Fibroblast of skin of right biceps (primary cell): ENCODE results near the gene ZNF701.
"Not testable (repeated sequence)": the region's sequence is repeated elsewhere in the genome, so short reads cannot be mapped to it uniquely, and the experiment has no call there.

ENCODE experiments used
- DNase-seq: peaks from one replicate; pipeline ENCODE4 v3.0.0-alpha.2; 2013

Gene ZNF701

DNA sequence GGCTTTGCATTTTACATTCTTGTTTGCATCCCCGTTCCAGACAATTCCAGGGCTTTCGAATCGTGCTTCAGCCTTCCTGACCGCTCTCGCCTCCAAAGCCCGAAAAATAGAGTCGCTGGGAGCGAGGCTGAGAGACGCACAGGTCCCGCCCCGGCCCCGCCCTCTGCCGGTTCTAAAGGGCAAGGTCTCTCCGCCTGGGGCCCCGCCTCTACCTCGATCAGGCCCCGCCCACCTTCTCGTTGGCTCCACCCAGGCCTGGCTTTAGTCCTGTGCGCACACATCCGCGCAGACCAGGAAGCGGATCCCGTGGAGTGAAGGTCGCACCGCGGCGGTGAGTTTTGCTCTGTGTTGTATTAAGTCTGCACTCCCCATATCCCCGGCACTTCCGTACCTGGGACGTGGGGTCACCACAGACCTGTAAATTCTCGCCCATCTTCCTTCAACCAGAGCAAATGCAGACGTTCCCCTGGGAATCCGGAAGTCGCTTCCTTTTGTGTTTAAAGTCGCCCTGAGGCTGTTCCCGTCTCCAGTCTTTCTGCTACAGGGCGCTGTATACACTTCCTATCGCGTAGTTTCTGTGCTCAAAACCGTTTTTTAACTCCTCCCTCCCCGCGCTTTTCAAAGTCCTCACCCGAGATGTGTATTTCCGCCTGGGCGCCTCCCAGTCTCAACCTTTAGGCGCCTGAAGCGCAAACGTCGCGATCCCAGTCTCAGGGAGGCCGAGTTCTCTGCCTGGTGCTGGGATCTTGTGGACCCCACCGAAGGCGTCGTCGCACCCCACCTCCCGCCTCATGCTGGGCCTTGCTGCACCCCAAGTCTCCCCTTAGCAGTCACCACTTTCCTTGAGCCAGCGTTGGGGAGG is at the start of gene ZNF701:
ZNF701 (plus strand) TSS at position 288 of the 862 bp plus-strand sequence. CDS start 3,861 bp downstream, outside the sequence.
- DNase-seq, result peak; percentile 92

DNA sequence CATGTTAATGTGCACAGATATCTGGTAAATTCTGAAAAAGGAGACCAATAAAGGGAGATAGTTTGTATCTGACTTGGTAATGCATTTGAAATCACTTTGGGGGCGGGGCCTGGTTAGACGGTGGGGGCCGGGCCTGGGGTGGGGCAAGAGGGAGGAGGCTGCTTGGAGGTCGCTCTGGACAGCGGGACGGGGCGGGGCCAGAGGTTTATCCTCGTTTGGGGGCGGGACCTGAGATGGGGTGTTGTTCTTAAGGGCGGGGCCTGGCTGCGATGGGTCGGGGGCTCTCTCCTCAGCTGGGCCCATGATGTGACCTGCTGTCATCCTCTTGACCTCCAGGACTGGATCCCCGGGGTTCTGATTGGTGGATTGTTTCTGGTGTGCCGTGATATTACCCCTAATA is 47.5 kb upstream of the ZNF701 start:
- DNase-seq, result no peak

DNA sequence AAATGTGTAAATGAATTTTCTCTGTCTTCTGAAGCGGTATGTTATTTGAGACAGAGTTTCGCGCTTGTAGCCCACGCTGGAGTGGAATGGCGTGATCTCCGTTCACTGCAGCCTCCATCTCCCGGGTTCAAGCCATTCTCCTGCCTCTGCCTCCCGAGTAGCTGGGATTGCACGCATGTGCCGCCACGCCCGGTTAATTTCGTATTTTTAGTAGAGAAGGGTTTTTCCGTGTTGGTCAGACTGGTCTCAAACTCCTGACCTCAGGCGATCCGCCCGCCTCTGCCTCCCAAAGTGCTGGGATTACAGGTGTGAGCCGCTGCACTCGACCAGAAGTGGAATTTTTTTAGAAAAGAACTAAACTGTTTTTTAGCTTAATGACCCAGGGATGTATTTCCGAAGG is 46.0 kb upstream of the ZNF701 start:
- no peak for DNase-seq

DNA sequence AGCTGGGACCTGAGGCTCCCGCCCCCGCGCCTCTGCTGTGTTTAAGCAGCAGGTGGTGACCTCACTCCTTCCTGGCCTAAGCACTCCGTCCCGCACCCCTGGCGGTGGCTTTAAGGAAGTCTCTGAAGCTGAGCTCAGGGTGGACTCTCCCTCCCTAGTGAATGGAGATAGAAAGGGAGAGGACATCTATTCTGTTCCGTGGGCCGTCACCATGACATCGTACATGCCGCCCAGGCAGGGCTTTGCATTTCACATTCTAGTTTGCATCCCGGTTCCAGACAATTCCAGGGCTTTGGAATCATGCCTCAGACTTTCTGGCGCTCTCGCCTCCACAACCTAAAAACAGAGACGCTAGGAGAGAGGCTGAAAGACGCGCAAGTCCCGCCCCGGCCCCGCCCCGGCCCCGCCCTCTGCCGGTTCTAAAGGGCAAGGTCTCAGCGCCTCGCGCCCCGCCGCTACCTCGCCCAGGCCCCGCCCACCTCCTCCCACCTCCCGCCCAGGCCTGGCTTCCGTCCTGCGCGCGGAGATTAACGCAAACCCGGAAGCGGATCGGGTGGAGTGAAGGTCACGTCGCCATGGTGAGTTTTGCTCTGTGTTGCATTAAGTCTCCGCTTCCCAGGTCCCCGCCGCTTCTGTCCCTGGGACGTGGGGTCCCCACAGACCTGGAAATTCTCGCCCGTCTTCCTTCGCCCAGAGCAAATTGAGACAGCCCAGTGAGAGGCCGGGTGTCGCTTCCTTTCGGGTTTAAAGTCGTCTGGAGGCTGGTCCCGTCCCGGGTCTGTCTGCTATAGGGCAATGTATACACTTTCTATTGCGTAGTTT is 42.7 kb upstream of the ZNF701 start, which contains the start of gene ZNF808:
ZNF808 (plus strand) TSS at position 535 of the 822 bp plus-strand sequence. CDS start 15,617 bp downstream, outside the sequence.
- DNase-seq, result peak; percentile 90

DNA sequence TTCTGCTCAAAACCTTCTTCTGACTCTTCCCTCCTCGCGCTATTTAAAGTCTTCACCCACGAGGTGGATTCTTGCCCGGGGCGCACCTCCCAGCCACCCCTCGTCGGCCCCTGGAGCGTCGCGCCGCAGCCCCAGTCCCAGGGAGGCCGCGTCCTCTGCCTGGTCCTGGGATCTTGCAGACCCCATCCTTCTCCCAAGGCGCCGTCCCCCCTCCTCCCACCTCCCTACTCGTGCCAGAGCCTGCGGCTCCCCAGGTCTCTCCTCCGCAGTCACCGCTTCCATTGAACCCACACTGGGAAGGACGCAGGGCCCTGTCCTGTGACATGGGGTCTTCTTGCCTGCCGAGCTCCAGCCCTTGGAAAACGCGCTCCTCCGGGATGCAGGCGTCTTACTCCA is 42.1 kb upstream of the ZNF701 start:
- peak; percentile 1 for DNase-seq

DNA sequence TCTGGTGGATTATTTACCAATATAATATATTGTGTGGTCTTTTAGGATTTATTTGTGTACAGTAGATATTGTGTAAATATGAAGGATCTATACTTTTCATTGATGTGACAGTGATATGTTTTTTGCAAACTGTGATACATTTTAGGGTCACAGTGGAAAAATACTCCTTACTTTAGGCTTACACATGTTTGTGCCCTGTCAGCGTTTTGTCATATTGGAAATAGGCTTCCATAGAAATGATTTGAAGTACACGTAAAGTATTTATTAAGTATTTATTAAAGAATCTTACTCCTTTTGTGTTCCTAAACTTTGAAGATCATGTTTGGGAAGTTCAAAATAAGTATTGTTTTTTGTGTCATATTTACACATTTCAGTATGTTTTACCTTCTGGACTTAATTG is 37.6 kb upstream of the ZNF701 start:
- DNase-seq, result no peak

DNA sequence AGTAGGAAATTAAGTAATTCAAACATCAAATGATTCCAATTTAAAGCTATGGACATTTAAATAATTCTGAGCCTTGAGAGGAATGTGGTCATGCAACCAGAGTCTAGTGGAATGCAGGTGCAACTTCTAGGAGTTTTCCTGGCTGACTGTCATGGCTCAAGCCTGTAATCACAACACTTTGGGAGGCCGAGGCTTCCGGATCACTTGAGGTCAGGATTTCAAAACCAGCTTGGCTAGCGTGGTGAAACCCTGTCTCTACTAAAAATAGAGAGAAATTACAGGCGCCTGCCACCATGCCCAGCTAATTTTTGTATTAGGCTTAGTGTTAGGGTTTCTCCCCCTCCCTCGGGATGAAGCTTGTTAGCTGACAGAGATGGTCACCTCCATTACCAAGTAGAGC is 36.2 kb upstream of the ZNF701 start:
- DNase-seq, result no peak

DNA sequence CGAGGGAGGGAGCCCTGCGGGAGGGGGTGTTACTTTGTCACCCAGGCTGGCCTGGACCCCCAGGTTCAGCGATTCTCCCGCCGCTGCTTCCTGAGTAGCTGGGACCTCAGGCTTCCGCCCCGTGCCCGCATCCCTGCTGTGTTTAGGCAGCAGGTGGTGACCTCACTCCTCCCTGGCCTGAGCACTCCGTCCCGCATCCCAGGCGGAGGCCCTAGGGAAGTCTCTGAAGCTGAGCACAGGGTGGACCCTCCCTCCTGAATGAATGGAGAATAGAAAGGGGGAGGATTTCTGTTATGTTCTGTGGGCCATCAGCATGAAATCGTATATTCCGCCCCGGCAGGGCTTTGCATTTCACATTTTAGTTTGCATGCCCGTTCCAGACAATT is 34.7 kb upstream of the ZNF701 start:
- not testable (repeated sequence) for DNase-seq

DNA sequence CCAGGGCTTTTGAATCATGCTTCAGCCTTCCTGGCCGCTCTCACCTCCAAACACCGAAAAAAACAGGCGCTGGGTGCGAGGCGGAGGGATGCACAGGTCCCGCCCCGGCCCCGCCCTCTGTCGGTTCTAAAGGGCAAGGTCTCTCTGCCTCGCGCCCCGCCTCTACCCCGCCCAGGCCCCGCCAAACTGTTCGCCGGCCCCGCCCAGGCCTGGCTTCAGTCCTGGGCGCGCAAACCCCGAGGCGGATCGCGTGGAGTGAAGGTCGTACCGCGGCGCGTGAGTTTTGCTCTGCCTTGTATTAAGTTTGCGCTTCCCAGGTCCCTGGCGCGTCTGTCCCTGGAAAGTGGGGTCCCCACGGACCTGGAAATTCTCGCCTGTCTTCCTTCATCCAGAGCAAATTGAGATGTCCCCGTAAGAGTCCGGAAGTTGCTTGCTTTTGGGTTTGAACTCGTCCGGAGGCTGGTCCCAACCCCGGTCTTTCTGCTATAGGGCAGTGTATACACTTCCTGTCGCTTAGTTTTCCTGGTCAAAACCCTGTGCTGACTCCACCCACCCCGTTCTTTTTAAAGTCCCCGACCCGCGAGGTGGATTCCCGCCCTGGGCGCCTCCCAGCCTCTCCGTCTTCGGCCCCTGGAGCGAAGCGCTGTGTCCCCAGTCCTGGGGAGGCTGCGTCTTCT is 34.2 kb upstream of the ZNF701 start:
- DNase-seq, result peak; percentile 82

DNA sequence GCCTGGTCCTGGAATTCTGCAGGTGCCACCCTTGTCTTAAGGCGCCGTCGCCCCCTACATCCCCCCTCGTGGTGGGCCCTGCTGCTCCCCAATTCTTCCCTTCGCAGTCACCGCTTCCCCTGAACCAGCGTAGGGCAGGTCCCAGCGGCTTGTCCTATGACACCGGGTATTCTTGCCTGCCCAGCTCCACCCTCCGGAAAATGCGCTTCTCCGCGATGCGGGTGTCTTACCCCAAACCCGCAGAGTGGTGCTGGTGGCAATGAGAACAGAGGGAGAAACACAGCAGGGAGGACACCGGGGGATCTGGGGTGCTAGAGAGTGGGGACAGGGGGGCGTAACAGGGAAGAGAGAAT is 33.7 kb upstream of the ZNF701 start:
- peak; percentile 11 for DNase-seq

DNA sequence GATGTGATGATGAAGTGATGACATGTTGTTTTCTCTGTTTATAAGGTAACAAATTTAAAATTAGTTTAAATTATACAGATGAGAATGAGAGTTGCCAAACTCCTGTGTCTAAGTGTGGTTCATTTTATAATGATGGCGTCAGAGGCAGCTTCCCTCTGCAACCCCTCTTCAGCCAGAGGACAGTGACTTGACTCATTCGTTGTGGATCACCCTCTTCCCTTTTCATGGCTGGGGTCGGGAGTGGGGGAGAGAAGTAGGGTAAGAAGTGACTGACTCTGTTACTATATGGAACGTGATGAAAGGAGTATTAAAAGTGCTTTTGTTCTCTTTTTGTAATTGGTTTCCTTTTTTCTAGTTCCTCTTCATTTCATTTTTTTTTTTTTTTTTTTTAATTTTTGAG is 31.3 kb upstream of the ZNF701 start:
- DNase-seq, result not testable (repeated sequence)

DNA sequence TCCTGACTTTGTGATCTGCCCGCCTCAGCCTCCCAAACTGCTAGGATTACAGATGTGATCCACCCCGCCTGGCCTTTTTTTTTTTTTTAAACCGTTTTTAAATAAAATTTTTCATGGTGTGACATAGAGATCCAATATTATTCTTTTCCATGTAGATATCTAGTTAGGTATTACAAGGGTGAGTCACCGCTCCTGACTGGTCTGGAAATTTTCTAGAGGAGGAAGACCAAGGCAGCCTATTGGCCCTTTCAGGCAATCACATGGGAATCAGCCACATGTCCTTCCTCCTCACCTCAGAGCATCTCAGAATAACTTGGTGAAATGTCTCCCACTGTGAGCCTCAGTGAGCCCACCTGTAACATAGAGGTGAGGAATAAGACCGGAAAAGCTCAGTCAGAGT is 28.9 kb upstream of the ZNF701 start:
- not testable (repeated sequence) for DNase-seq

DNA sequence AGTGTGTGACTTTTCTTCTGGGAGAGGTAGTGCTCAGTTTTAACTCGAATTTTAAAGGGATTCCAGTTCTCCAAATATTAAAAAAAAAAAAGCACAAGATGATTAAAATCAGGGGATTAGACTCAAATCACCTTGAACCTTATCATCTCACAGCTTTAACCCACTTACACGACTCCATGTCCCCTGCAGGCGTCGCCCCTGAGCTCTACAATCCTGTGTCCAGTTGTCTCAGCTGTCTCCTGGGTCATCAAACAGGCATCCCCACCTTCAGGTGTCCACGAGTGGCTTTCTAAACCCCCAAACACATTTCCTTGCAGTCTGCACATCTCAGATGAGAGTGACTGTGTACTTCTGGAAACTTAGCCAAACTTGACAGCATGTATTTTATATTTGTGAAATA is 28.5 kb upstream of the ZNF701 start:
- DNase-seq, result no peak

DNA sequence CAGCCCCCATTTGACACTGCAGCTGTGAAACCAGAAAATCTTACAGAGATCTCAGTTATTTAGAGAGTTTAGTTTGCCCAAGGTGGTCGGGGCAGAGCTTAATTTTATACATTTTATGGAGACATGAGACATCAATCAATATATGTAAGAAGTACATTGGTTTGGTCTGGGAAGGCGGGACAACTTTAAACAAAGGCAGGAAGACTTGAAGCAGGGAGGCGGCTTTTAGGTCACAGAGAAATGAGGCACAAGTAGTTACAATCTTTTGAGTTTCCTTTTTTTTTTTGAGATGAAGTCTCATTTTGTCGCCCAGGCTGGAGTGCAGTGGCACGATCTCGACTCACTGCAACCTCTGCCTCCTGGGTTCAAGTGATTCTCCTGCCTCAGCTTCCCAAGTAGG is 27.5 kb upstream of the ZNF701 start:
- DNase-seq, result not testable (repeated sequence)

DNA sequence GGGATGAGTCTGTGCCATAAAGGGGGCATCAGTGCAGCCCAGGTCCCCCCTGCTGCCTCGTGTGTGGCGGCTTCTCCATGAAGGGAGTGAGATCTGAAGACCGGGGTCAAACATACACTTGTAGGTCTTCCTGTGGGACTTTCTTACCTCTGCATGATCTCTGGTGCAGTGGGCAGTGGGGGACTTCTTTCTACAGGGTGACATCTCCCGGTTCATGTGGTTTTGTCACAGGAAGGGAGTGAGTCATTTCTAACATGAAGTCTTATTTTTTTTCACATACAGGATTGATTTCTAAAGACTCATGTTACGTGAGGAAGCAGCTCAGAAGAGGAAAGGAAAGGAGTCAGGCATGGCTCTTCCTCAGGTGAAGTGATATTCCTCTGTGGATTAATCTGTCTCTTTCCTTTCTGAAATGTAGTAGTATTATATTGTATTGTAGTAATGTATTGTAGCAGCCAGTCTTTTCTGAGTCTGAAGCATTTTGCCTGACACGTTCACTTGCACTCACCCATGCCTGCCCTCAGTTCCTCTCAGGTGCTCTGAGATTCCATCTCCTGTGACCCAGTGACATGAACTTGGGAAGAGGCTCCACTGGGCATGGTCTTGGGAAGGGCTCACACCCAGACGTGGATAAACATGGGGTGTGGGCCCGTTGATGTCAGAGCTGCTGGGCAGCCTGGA is 27.0 kb upstream of the ZNF701 start:
- peak; percentile 3 for DNase-seq

DNA sequence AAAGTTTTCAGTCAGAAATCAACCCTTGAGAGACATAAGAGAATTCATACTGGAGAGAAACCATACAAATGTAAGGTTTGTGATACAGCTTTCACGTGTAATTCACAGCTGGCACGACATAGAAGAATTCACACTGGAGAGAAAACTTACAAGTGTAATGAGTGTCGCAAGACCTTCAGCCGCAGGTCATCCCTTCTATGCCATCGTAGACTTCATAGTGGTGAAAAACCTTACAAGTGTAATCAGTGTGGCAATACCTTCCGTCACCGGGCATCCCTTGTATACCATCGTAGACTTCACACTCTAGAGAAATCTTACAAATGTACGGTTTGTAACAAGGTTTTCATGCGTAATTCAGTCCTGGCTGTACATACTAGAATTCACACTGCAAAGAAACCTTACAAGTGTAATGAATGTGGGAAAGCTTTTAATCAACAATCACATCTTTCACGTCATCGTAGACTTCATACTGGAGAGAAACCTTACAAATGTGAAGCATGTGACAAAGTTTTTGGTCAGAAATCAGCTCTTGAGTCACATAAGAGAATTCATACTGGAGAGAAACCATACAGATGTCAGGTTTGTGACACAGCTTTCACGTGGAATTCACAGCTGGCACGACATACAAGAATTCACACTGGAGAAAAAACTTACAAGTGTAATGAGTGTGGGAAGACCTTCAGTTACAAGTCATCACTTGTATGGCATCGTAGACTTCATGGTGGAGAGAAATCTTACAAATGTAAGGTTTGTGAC is 15.7 kb upstream of the ZNF701 start:
- no peak for DNase-seq

DNA sequence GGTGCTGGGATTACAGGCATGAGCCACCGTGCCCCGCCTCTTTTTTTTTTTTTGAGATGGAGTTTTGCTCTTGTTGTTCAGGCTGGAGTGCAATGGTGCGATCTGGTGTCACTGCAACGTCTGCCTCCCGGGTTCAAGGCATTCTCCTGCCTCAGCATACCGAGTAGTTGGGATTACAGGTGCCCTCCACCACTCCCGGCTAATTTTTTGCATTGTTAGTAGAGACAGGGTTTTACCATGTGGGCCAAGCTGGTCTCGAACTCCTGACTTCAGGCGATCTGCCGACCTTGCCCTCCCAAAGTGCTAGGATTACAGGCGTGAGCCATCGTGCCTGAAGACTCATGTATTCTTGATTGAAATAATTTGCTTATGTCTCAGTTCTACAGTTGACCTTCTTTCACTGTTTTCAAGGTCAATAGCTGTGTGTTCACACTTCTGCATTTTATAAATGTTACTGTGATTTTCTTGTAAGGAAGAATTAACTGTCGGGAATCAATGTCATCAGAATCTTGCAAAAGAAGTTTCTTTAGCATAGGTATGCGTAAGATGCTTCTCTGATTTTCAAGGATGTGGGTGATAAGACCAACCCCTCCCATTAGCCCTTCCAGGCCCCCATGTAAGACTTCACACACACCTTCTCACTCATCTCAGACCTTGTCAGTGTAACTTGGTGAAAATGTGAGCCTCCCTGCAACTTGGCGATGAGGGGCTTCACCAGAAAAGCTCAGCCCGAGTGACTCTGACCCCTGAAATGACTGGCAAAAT is 12.7 kb upstream of the ZNF701 start:
- DNase-seq, result no peak

DNA sequence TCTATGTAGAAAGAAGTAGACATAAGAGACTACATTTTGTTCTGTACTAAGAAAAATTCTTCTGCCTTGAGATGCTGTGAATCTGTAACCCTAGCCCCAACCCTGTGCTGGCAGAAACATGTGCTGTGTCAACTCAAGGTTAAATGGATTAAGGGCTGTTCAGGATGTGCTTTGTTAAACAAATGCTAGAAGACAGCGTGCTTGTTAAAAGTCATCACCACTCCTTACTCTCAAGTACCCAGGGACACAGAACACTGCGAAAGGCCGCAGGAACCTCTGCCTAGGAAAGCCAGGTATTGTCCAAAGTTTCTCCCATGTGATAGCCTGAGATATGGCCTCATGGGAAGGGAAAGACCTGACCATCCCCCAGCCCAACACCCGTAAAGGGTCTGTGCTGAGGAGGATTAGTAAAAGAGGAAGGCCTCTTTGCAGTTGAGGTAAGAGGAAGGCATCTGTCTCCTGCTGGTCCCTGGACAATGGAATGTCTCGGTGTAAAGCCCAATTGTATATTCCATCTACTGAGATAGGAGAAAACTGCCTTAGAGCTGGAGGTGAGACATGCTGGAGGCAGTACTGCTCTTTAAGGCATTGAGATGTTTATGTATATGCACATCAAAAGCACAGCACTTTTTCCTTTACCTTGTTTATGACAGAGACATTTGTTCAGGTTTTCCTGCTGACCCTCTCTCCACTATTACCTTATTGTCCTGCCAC is 11.2 kb upstream of the ZNF701 start:
- DNase-seq, result not testable (repeated sequence)

DNA sequence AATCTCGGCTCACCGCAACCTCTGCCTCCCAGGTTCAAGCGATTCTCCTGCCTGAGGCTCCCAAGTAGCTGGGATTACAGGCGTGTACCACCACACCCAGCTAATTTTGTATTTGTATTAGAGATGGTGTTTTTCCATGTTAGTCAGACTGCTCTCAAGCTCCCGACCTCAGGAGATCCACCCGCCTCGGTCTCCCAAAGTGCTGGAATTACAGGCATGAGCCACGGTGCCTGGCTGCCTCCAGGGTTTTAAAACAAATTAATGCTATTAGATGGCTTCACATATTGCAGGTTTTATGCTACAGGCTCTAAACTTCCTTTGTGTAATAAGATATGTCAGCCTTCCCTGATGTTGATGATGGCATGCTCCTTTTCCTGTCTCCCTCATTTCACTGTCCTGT is 8.5 kb upstream of the ZNF701 start:
- not testable (repeated sequence) for DNase-seq

DNA sequence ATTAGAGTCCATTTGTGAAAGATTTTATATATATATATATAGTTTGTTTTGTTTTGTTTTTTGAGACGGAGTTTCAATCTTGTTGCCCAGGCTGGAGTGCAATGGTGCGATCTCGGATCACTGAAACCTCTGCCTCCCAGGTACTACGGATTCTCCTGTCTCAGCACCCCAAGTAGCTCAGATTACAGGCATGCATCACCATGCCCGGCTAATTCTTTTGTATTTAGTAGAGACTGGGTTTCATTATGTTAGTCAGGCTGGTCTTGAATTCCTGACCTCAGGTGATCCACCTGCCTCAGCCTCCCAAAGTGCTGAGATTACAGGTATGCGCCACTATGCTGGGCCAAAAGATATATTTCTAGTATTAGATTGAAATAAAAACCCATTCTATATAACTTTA is 4.0 kb upstream of the ZNF701 start:
- DNase-seq, result no peak

DNA sequence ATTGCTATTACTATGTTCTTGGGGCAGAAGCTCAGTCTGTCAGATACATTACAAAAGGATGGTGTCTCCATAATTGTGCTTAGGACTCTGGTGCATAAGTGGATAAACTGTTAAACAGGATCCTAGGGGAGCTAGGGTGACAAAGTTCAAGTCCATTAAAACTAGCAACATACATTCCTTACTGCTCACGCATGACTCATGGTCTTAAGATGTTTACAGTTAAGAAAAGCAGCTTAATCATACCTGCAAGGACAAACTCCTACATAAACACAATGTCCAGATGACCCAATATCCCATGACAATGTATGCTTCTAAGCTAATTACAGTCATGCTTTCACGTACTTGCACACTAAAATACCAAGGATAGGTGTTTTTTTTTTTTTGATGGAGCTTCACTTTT is 3.5 kb upstream of the ZNF701 start:
- peak; percentile 59 for DNase-seq
